GM19438 (cell line): Measurements from ENCODE around the gene EHBP1.
A peak's percentile ranks its signal among the peaks of the same experiment; 100 is the strongest.

Experiments
- ATAC-seq: cut with Tn5 transposase; IDR thresholded peaks from one replicate; pipeline ENCODE4 v1.9.1; 2021; ENCODE audit warnings: low read depth; ENCODE audit not compliant: unreplicated experiment

EHBP1 gene

DNA sequence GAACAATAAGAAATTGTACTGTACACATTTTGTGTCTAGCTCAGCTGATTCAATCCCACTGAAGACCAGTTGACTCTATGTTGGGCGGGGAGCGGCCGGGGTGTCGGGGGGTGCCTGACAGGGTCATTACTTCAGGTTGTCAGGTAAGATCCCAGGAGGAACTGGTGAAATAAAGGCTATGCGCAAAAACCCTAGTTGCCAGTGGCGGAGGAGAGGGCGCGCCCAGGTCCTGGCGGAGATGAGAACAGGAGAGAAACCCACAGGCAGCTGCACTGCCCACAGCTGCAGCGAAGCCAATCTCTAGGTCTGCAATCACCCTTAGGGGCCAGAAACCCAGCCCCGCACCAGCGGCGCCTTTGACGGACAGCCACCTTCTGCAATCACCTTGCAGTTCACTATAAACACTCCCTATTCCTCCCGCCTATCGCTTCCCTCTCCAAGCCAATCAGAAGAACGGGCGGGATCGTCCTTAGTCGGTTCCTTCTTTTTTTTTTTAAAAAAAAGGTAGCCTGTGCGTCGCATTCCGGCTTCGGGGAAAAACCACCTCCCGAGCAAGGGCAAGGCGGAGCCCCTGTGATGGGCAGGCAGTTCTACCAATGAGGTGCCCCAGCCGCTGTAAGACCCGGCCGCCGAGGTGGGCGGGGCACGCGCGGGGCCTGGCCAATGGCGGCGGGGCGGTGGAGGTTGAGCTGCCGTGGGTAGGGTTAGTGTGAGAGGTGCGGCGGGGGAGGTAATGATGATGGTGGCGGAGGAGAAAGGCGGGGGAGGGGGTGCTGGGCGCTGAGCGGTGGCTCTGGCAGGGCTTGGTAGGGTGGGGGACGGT lies at the start of gene EHBP1:
EHBP1 (plus strand) TSS at position 707 of the 823 bp plus-strand sequence. CDS start 1,479 bp downstream, outside the sequence.
- peak; percentile 93 for ATAC-seq

DNA sequence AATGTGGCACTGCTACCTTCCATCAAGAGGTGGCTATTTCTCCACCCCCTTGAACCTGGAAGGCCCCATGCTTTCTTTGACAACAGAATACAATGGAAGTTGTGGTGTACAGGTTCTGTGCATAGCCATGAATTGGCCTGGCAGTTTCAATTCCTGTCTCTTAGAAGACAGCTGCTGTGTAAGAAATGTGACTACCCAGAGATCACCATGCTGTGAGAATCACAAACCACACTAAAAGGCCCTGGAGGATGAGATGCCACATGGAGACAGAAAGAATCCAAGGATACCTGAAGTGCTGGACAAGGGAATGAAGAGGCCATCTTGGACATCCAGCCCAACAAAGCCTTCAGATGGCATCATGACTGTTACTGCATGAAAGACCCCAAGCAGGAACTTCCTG lies 47.7 kb upstream of the EHBP1 start:
- ATAC-seq, result no peak

DNA sequence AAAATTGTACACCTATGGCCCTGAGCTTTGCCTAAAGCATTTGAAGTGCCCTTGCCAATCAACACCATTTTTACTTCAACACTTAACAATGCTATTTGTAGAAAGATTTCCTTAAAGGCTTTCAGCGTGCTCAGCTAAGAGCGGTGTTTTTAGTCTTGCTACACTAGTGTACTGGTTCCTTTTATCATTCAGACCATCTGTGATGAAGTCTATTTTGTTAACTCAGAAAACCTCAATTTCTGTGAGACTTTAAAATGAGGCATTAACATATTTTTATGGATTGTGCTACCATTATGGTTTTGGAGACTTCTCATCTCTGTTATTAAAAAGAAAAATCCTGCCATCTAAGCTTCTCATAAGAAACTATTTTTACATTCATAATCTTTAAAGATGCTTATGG lies 46.6 kb upstream of the EHBP1 start:
- ATAC-seq, result no peak

DNA sequence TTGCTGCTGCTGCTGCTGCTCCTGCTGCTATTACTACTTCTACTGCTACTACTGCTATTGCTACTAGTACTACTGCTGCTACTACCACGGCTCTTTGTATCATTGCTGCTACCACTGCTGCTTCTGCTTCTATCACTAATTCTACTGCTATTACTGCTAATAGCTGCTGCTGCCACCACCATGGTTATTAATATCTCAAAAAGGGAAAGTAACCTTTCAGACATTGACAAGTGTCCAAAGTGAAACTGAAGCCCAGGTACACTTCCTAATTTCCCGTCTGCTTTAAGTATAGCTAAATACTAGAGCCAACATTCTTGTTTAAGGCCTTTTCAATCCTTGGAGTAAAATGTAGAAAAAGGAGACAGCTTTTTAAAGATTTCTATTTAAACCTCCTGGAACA lies 45.4 kb upstream of the EHBP1 start:
- ATAC-seq, result peak; percentile 86

DNA sequence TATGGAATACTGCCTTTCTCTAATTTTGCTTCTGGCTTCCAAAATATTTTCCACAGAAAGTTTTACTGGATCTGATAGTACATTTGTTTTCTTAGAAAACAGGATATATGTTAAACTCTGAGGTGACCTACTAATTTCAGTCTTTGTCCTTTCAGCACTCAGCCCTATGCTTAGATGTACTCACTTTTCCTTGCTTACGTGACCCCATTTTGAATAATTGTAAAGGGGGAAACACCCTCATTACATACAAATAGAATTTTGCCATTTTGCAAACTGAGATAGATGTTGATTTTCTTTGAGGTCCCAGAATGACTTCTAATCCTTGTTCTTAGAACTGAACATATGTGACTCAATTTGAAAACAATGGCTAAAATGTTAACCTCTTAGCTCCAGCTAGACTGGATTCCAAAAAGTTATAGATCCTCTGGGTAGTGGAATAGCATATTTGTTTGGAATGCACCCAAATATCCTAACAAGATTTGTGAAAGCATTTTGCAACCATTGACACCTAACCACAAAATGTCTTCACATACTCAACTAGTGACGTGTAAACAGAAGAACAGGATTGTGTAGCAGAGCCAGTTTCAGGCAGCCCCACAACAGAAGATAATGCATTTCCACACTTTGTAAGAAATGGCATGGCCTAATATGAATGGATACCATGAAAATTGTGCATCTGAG lies 44.8 kb upstream of the EHBP1 start:
- ATAC-seq, result no peak

DNA sequence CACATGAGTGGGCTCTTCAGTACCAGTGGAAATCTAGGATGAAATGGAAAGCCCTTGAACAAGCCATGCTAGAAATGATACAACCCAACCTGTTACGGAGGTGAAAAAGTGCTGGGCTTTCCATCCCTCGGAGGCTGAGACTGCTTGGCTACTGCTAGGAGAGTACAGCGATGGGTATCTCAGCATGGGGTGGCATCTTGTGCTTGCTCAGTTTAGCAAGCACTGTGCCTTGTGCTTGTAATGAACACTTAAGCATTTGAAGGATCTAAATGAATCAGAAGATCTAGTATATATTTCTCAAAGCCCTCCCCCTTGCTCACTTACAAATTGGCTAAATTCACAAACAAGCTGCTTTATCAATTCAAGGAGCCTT lies 44.3 kb upstream of the EHBP1 start:
- ATAC-seq, result no peak

DNA sequence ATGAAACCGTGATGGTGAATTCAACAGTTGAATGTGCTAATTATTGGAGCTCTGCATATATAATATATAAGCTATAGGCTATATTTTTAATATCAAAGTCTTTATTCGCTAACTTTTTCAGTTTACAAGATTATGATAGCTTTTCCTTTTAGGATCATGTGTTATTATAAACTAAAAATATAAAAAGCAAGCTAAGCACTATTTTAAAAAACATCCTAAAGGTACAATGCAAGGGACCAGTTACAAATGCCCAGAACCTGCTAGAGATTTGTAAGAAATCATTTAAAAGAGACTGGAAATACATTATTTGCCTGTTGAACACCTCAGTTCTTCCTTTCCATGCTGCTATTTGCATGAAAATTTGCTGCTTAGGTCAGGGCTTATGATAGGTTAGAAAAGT lies 43.4 kb upstream of the EHBP1 start:
- ATAC-seq, result no peak

DNA sequence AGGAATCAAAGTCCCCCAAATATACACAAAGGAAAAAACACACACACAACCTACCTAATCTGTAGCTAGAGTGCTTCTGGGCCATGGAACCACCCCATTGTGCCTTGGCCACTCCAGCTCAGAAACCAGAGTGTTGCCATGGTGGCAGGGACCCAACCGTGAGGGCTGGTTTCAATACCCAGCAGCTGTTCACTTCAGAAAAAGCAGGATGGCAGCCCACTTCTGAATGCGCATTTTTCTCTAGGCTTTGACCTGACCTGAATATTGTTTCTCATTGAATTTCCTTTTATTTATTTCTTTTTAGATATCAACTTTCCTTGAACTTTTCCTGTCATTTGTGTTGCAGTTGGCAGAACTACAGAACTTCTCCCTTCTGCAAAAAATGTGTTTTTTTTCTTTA lies 43.0 kb upstream of the EHBP1 start:
- no peak for ATAC-seq

DNA sequence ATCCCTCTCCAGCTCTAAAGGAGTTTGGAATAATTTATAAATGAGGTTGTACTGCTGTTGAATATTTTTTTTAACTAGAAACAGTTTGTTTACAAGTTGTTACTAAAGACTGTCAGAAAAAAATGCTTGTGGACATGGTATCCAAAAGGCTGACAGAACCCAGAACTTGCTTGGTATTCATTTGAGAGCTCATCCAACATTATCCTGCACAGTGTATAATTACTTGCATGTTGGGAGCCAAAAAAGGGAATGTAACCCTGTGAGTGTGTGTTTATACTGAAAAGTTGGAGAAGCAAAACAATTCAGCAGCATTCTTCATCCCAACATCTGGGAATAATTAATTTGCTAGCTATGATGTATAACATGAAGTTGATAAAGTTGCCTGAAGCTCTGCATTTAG lies 42.1 kb upstream of the EHBP1 start:
- ATAC-seq, result no peak

DNA sequence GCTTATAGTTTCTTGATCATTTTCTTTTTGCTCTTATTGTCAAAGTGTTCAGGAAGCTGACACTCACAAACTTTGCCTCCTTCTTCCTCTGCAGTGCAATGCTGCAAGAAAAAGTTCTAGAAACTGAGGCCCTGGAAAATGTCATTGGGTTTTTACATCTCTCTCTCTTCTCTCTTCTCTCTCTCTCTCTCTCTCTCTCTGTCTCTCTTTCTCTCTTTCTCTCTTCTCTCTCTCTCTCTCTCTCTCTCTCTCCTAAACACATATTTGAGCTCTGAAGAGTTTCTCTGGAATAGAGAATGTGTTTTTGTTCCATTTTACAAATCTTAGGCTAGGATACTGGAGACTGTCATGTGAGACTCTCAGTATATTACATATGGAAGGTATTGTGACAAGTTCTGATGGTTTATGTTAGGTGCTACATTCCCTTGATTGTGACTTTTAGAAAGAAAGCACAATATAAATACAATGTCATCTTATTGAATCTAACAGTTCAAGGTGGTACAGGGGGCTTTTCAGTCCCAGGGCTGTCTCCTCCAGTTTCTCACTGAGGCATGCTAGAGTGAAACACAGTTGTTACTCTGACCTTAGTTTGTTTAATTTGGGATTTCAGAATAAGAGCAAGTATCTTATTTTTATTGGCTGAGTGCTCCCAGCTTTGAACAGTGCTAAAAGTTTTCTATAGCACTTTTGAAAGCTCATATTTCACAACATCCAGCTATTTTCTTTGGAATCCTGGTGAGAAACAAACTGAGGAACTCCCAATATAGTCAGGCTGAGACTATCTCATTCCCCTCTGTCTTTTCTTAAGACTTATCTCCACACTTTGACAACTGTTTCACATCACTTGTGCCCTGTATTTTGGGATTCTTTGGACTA lies 41.4 kb upstream of the EHBP1 start:
- no peak for ATAC-seq

DNA sequence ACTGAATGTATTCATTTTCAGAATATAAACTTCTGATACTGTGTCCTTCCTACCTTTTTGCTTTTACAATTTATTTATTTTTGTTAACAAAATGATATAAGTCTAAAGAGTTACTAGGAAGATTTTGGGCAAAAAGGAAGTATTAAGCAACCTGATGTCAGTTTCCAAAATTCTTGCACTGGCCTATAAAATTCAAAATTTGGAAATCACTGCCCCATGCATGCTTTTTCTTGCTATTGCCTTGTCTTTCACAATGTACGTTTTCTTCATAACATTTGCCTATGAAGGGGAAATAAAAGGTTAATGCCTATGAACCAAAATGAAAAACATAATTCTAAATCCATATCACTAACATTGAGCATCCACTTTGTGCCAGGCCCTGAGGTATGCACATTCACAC lies 40.1 kb upstream of the EHBP1 start:
- ATAC-seq, result no peak

DNA sequence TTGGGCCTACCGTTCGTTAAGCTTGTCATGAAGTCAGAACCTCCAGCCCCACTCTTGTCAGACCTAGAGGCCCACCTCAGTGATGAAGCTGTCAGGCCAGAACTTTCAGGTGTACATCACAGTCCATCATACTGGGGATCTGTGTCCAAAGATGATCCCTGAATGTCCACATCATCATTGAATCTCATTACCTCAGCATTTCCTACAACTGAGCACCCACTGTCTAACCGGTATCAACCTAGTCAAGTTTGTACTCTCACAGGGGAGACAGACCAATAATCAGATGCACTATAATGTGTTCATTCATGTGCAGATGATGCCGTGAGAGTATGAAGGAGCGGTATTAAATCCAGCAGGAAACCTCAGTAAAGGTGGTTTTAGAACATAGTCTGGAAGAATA lies 36.3 kb upstream of the EHBP1 start:
- no peak for ATAC-seq

DNA sequence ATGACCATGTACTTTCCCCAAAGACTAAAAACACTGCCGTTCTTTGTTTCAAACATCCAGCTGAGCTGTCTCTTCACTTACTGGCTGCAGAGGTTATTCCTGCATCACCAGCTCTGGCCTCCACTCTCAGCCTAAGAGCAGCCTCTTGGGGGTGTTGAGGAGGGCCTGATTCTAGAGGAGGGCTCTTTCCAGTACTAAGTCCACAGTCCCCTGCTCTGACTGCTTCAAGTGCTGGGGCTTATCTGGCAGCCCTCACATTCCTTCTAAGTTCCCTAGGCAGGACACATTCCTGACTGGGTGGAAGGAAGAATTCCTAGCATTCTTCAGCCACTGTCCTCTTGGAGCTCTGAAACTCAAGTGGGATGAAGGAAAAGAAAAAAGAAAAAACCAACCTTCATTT lies 32.9 kb upstream of the EHBP1 start:
- ATAC-seq, result no peak

DNA sequence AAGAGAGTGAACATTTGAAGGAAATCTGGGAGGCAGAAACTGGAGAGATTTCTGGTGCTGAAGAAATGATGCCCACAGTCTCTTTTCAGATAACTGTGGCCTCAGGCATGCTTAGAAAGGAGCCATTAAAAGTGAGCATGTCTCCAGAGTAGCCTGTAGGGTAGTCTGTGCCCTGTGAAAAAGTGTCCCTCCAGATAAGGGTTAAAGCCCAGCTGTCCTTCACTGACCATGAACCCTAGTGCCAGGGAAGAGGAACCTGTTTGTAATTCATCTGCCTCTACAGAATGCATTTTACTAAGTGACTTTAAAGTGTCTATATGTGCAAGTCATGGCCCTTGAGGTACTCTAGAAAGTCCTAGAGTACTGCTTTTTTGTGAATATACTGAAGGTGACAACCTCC lies 30.5 kb upstream of the EHBP1 start:
- no peak for ATAC-seq

DNA sequence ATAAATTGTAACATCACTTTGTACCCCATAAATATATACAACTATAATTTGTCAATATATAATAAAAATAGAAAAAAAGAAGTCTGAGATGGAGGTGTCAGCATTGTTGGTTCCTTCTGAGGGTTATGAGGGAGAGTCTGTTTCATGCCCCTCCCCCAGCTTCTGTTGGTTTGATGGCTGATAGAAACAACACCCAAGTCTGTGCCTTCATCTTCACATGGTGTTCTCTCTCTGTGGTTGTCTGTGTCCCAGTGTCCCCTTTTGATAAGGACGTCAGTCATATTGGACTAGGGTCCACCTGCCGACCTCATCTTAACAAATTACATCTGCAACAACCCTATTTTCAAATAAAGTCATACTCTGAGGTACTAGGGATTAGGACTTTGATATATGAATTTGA lies 20.3 kb upstream of the EHBP1 start:
- no peak for ATAC-seq

DNA sequence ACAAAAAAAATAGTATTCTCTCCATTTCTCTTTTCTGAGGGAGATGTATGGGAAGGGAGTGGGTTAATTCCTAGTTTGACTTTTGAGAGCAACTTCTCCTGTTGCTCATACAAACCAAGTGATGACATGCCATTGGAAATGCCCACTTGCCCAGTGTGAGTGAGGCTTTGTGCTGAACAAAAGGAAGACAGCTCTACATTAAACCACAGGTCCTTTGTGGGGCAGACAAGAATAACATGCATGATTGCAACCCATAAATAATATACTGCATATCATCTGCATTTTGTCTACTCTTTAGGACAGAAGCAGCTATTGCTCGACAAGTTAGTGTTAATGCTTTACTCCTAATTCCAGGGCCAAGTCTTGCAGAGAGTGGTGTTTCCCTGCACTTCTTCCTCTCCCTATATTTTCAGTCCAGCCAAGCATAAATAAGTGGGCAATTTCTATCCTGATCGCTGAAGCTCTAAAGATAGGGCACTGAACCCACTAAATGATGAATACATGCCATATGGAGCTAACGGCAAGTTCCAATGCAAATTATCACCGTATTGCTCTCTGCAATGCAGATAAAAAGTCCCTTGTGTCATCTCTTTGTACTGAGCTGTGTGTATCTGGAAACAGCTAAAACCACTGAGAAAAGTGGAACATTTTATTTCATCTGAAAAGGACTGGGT lies 19.4 kb upstream of the EHBP1 start:
- ATAC-seq, result no peak

DNA sequence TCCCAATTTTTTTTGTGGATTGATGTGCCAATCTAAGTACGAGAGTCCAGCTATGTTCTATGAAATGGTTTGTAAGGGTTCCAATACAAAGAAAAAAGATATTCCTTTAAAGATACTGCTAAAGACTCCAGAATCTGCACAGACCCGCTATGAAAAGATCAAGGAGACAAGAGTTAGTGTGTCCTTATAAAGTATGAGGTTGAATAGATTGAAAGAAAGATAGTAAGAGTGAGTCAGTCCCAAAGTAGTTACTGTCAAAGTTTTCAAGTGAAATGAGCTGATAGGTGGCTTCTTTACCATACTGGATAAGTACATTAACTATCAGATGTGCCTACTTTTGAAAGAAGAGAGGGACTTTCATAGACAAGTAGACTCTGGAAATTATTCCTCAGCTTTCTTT lies 17.9 kb upstream of the EHBP1 start:
- ATAC-seq, result no peak

DNA sequence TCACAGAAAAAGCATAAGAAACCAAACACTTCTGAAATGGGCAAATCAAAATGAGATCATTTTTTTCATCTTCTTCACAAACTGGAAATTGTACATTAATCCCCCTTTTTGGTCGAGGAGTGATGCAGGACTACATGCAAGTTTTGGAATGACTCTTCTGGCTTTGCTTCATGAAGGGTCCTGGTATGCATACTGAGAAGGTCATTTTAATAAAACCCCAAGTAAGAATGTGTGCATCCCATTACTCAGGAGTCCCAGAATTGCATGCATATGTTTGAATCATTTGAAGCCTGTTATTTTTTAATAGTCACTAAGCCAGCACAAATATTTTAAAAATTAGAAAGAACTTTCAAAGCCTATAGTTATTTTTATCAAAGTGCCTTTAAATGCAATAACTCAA lies 16.7 kb upstream of the EHBP1 start:
- ATAC-seq, result no peak

DNA sequence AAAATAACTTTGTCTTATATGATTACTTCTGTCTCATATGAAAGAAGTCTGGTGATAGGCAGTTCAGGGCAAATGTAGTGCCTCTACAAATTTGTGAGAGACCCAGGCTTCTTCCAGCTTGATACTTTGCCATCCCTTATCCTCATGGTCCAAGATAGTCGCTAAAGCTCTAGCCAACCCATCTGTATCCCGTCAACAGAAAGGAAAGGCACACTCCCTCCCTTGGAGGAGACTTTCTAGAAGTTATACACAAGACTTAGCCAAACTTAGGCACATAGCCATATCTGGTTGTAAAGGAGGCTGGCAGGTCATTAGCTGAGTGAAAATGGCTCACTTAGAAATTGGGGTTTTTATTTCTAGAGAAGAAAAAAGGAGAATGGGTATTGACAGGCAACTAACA lies 14.3 kb upstream of the EHBP1 start:
- no peak for ATAC-seq

DNA sequence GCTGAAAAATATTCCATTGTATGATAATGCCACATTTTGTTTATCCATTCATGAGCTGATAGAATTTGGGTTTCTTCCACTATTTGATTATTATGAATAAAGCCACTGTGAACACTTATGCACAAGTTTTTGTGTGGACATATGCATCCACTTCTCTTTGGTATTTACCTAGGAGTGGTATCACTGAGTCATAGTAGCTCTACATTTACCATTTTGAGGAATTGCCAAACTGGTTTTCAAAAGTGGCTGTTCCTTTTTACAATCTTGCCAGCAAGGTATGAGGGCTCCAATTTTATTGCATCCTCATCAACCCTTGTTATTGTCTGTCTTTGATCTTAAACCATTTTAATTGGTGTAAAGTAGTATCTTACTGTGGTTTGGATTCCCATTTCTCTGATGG lies 13.3 kb upstream of the EHBP1 start:
- ATAC-seq, result no peak

DNA sequence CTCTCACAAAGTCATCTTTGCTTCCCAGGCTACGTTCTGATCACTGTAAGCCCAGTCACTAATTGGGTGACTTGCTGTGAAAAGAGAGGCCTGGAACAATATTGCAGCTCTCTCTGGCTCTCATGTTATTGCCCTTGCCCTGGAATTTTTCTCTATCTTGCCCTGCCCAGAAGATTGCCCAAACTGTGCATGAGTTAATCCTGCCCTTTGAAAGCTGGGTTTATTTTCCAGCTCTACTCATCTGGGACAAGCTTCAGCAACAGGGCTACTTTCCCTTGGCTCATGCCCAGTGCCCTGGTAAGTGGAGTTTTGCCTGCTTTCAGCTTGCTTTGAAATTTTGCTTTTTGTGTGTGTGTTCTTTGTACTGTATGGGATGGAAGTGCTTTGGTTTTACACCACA lies 6.9 kb upstream of the EHBP1 start:
- no peak for ATAC-seq
